AG08395 (cell line): ENCODE measurements around the gene CERT1.
"Not testable (repeated sequence)": the region's sequence is repeated elsewhere in the genome, so short reads cannot be mapped to it uniquely, and the experiment has no call there.

Experiments used
- DNase-seq: peaks from one replicate; pipeline ENCODE4 v3.0.0; 2012; ENCODE audit warnings: mixed read lengths, low spot score

Gene CERT1

DNA sequence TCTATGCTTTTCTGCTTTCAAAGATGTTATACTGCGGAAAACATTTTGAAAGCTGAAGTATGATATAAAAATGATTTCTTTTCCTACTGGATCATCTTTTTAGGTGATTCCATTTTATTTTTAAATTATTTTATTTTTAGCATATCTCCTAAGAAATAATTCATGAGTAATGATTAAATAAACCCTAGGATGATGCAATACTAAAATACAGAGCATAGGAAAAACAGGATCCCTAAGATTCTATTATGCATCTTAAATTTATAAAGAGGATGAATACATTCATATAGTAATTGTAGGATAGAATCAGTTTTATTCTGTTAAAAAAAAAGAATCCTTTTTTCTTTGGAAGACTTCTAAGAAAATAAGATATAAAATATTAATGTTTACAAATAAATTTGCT is 11.1 kb upstream of the CERT1 start:
- DNase-seq, result no peak

DNA sequence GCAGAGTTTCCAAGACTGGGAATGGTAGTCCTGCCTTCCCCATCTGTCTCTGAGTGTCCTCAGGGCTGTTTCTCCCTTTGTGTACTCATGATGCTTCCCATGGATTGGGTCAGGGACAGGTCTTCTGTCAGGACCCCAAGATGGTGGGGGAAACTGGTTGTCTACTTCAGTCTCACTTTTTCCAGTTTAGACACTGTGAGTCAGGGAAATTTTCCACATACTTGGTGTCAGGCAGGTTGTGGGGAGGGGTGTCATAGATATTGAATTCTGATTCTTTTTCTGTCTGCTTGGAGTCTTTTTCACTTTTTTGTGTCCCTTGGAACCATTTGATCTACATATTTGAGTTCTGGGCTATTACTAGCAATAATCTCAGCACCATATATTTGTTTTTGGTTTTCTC is 10.6 kb upstream of the CERT1 start:
- DNase-seq, result no peak

DNA sequence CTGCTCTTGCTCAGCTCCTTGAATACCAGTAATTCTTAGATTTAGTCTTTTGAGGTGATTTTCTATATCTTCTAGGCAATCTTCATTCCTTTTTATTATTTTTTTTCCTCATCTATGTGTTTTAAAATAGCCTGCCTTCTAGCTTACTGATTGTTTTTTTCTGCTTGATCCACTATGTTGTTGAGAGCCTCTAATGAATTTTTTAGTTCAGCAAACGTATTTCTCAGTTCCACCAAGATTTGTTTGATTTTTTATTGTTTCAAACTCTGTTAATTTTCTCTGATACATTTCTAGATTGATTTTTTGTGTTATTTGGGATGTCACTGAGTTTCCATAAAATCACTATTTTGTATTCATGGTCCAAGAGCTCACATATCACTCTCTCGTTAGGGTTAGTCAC is 9.8 kb upstream of the CERT1 start:
- no peak for DNase-seq

DNA sequence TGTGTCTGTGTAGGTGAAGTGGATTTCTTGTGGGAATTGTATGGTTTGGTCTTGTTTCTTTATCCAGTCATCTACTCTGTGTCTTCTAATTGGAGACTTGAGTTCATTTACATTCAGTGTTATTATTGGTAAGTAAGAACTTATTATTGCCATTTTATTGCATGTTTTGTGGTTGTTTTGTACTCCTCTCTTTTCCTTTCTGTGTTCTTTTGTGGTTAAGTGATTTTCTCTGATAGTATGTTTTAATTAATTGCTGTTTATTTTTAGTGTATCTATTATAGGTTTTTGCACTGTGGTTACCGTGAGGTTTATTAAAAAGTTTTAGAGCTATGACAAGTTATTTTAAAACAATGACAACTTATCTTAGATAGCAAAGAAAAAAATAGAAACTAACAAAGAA is 8.3 kb upstream of the CERT1 start:
- no peak for DNase-seq

DNA sequence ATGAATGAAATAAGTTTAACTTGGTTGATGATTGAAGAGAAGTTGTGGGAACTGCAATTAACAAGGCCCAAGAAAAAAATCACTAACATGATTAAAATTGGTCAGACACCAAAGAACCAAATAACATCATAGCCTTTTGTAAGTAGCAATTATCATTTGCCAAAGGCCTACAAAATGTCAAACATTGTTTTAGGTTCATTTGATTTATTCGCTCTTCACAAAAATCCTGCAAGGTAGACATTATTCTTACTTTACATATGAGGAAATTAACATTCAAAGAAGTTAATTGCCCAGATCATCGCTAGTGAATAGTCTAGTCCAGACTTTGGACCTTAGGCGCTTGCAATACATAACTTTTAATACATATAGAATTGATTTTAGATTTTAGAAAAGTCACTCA is 2.9 kb upstream of the CERT1 start:
- DNase-seq, result no peak

DNA sequence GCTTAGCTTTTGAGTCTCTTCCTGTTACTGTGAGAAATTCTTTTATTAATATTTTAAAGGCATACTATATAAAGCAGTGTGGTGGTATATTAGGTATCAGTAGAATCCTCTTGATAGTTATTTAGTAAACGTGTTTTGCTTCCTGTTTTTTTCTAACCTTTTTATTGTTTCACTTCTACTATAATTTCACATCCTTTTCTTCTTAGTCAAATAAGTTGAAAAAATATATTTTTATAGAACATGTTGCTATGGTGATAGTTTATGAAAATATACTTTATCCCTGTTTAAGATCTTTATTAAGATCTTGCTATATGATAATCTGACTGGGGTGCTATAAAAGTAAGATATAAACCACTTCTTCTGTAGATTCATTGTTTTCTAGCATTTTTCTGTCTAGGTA is 2.4 kb upstream of the CERT1 start:
- no peak for DNase-seq

DNA sequence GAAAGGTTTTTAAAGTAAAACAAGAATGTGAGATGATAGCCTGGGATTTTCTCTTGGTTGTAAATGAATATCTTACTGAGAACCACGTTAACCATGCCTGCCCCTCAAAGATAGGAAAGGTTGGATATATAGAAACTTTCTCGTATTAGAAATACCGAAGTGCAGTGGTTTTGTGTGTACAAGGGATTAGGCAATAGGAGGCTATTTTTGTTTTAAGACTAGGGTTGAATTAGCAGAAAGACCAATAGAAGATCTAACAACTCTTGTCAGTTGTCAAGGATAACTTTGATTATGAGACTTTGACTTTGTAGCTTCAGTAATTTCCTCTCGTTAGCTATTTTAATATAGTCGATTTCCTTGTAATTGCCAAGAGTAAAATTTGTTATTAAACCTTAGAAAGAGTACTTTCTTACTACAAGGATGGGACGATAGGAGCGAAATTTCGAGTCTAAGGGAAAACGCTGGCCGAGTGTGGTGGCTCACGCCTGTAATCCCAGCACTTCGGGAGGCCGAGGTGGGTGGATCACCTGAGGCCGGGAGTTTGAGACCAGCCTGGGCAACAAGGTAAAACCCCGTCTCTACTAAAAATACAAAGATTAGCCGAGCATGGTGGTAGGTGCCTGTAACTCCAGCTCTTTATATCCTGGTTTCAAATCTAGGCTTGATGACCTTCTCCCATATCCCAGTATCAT is 1.1 kb upstream of the CERT1 start:
- peak; percentile 1 for DNase-seq

DNA sequence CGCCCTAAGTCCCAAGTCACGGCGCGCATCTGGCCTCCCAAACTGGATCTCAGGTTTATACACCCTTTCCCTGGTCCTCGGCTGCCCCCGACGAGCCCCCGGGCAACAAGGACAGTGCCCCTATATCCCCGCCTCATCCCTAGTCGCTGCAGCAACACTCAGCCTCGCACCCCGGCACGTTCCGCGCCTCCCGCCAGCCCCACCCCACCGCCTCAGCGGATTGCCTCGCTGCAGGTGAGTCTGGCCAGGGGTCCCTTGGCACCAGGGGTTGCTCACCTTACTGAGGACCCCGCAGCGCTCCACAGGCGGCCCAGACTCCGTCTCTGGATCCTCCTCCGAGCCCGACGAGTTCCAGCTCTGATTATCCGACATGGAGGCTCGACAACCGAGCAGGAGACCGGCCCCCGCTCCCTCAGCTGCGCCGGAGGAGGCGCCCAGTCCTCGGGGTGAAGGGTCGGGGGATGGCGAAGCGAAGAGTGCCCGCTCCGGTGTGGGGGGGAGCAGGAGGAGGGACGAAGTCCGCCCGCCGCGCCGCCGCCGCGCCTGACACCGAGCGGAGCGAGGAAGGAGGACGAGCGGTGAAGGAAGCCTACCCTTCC is 494 bp downstream of the CERT1 start:
- peak; percentile 20 for DNase-seq

DNA sequence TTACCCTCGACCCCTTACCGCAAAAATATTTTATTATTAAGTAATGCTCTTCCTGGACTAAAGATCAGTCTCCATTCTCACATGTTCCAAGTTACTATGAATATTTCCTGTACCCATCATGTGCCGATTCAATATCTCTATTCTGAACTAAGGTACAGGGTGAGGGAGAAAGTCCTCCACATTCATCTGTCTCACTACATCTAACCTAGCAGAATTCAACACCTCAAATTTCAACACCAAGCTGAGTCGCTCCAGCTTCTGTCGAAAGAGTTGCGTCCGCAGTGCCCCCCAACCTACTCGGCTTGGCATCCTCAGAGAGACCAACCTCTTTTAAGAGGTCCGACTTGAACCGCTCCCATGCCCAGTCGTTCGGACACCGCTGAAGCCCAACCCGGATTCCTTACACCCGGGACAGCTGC is 1.0 kb downstream of the CERT1 start:
- DNase-seq, result peak; percentile 20

DNA sequence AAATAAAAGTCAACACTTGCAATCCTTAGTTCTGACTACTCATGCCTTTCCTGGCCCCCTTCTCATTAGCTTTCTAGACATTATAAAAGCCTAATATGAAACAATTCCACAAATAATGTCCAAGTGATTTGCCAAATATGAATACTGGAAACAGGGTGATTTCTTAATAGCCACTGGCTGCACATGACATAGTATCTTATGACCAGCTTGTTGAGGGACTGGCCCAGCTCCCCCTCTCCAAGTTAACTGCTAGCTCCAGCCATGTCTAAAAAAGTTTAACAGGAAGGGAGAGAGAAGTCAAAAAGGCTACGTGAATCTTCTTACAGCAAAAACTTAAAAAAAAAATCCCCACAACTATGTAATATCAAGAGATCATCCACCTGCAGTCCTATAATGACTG is 1.5 kb downstream of the CERT1 start:
- DNase-seq, result peak; percentile 15

DNA sequence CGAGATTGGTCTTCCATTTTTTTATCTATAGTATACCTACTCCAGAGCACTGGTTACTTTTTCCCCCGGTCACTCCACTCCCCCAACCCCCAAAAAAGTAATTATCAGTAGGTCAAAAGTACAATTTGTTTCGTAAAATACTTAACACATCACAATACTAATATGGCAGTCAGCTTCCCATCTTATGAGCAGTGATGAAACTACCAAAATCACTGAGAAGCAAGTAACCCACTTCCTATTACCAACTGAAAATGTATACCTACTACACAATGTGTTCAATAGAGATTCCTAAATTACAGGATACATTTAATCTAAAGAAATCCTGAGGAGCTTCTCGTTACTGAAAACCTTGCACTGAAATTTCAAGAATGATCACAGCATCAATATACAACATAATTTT is 1.9 kb downstream of the CERT1 start:
- DNase-seq, result no peak

DNA sequence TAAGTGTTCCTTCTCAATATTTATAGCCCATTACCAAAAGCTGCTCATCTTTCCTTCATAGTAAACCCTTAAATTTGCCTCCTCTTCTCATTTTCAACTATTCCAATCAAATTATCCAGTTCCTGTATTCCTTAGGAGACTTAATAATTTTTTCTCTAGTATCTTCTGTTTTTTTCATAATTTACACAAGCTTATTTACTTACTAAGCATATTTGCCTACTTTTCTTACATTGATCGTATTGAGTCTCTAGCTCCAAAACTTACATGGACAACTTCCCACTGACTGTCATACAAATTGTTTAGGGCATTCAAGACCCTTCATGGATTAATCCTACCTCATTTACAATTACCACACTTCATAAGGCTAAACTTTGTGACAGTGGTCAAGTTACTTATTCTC is 3.6 kb downstream of the CERT1 start:
- no peak for DNase-seq

DNA sequence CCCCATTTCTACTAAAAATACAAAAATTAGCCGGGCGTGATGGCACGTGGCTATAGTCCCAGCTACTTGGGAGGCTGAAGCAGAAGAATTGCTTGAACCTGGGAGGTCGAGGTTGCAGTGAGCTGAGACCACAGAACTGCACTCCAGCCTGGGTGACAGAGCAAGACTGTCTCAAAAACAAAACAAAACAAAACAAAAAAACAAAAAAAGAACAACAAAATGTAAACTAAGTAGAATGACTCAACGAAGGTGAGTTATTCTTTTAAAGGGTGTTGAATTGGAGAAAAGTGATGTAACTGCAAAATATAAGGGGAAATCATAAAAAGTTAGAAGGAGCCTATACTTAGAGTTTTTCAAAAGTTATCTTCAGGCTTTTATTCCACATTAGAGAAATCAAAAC is 6.3 kb downstream of the CERT1 start:
- DNase-seq, result not testable (repeated sequence)

DNA sequence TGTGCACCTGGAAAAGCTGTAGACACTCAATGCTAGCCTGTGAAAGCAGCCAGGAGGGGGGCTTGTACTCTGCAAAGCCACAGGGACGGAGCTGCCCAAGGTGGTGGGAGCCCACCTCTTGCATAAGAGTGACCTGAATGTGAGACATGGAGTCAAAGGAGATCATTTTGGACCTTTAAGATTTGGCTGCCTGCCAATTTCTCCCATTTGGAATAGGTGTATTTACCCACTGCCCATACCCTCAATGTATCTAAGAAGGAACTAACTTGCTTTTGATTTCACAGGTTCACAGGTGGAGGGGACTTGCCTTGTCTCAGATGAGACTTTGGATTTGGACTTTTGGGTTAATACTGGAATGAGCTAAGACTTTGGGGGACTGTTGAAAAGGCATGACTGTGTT is 12.6 kb downstream of the CERT1 start:
- not testable (repeated sequence) for DNase-seq

DNA sequence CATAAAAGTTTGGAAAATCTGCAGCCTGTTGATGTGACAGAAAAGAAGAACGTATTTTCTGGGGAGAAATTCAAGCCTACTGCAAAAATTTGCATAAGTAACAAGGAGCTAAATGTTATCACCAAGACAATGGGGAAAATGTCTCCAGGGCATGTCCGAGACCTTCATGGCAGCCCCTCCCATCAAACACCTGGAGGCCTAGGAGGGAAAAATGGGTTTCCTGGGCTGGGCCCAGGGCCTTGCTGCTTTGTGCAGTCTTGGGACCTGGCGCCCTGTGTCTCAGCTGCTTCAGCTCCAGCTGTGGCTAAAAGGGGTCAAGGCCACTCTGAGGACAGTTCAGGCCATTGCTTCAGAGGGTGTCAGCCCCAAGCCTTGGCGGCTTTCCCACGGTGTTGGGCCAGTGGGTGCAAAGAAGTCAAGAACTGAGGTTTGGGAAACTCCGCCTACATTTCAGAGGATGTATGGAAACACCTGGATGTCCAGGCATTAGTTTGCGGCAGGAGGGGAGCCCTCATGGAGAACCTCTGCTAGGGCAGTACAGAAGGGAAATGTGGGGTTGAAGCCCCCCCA is 13.1 kb downstream of the CERT1 start:
- DNase-seq, result no peak

DNA sequence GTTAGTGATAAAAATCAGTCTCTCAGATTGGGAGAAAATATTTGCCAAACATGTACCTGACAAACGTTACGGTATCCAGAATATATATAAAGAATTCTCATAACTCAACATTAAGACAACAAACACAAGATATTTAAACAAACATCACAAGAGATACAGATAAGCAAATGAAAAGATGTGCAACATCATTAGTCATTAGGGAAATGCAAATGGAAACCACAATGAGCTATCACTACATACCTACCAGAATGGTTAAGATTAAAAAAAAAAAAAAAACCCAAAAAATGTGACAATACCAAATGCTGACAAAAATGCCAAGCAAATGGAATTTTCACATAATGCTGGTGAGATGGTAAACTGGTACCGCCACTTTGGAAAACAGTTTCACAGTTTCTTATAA is 15.4 kb downstream of the CERT1 start:
- DNase-seq, result no peak

DNA sequence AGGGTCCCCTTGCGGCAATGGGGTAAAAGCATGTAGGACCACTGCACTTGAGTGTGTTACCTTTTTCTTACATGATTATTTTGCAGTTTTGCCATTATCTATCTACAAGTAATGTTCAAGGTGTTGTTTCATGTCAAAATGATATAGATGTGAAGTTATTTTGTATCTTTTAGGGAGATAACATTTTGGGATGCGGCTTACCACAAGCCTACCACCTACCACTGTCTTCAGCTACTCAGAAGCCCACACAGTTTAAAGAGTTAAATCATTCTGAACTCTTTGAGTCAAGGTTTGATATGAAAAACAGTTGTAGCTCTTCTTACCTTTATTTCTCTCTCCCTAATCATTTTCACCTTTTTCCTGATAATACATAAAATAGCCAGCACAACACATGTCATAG is 19.8 kb downstream of the CERT1 start:
- DNase-seq, result no peak

DNA sequence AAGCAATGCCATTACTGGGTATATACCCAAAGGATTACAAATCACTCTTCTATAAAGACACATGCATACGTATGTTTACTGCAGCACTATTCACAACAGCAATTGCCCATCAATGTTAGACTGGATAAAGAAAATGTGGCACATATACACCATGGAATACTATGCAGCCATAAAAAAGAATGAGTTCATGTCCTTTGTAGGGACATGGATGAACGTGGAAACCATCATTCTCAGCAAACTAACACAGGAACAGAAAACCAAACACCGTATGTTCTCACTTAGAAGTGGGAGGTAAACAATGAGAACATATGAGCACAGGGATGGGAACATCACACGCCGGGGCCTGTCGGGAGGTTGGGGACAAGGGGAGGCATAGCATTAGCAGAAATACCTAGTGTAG is 21.6 kb downstream of the CERT1 start:
- DNase-seq, result not testable (repeated sequence)

DNA sequence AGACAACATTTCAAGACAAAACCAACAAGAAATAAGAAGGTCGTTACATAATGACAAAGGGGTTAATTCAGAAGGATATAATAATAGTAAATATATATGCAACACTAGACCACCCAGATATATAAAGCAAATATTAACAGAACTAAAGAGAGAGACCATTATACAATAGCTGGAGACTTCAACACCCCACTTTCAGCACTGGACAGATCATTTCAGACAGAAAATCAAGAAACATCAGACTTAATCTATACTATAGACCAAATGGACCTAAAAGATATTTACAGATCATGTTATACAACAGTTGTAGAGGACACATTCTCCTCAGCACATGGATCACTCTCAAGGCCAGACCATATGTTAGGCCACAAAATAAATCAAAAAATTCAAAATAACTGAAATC is 26.8 kb downstream of the CERT1 start:
- no peak for DNase-seq

DNA sequence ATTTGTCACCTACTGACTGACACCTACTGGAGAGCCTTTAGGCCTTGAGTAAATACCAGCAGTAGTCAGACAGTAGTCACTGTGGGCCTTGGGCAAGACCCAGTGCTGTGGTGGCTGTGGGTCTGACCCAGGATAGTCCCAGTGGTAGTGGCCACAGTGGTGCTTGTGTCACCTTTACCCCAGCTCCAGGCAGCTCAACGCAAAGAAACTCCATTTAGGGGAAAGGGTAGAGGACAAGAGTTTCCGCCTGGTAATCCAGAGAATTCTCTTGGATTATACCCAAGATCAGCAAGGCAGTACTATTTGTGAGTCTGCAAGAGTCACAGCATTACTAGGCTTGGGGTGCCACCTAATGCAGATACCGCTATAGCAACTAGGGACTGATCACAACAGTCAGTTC is 28.9 kb downstream of the CERT1 start:
- no peak for DNase-seq

DNA sequence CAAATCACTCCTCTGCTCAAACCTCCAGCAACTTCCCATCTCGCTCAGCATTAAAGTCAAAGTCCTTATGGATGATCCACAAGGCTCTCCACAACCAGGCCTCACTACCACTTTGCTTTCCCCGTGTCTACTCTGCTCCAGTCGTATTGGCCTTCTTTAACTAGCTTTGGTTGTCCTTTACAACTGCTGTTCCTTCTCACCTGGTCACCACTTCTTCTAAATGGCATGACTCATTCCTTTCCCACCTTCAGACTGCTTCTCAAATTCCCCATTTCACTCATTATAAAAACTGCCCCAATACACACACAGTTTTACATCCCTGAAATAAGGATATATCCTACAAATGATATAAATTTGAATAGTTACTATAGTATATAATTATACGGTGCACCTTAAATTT is 30.4 kb downstream of the CERT1 start:
- DNase-seq, result no peak

DNA sequence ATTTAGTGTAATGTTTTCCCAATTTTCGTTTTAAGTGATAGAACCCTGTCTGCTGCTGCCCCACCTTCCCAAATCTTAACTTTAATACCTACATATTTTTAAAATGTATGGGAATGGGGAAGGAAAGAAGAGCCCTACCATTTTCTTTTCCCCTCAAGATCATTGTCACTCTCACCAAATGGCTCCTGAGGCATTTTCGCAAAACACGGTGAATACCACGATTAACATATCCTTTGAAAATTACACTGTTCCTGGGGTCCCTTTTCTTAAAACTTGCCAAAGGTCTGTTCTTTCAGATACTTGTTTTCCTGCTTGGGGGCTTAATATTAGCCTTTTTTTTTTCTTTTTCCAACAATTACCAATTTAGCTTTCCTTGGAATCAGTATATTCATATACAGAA is 36.1 kb downstream of the CERT1 start:
- DNase-seq, result no peak

DNA sequence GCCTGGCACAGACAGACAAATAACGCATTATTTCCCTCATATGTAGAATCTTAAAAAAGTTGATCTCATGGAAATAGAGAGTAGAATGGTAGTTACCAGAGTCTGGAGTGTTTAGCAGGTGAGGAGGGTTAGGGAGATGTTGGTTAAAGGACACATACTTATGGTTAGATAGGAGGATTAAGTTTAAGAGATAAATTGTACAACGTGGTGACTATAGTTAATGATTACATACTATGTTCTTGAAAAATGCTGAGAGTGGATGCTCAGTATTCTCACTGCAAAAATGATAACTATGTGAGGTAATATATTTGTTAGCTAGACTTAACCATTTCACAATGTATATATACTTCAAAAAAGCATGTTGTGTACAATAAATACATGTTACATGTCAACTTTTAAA is 38.0 kb downstream of the CERT1 start:
- DNase-seq, result no peak

DNA sequence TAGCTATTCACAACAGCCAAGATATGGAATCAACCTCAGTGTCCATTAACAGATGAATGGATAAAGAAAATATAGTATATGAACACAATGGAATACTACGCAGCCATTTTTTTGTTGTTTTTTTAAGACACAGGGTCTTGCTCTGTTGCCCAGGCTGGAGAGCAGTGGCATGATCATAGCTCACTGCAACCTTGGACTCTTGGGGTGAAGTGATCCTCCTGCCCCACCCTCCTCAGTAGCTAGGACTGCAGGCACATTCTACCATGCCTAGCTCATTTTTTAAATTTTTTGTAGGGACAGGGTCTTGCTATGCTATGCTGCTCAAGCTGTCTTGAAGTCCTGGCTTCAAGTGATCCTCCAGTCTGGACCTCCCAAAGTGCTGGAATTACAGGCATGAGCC is 38.5 kb downstream of the CERT1 start:
- no peak for DNase-seq
